H1 (cell line): ENCODE measurements around the gene MED29. TPM values are rescaled to one million over a fixed set of nuclear protein-coding genes. Genes with fewer than 3 reads are reported as not detected.

Experiments used
- CTCF ChIA-PET: fragments of 300-600 bp; sonication (Branson Sonifier 250); formaldehyde crosslinking; loops from one replicate; lab custom pipeline; 2021; ENCODE audit not compliant: partially characterized antibody; lab: Charles Lee
- POLR2A ChIA-PET: fragments of 300-600 bp; sonication (Branson Sonifier 250); formaldehyde crosslinking; loops from one replicate; lab custom pipeline; 2021; ENCODE audit warnings: inconsistent platforms; ENCODE audit not compliant: partially characterized antibody; lab: Charles Lee
- DNase-seq, 2 experiments: peaks; one replicate each; pipeline versions ENCODE4 v3.0.0 to v3.0.0-alpha.2; 2010 to 2022; ENCODE audit warnings: low spot score in 2 of 2, low read depth in 1 of 2, mixed read lengths in 1 of 2
- FAIRE-seq: peaks from 2 replicates; lab custom pipeline; 2011; peaks lifted over from hg19 to GRCh38; lab: Jason Lieb, UNC
- H2AFZ ChIP-seq: 2 replicates; pipeline ENCODE4 v1.8.1; 2012; ENCODE audit warnings: low read length, inconsistent platforms
- H2AK5ac ChIP-seq: 2 replicates; pipeline ENCODE4 v1.6.1; 2013; ENCODE audit warnings: low read depth, low read length
- H2BK120ac ChIP-seq: replicated peaks from 2 replicates; pipeline ENCODE3; 2013; ENCODE audit warnings: low read depth, low read length, inconsistent platforms
- H2BK12ac ChIP-seq: 2 replicates; pipeline ENCODE4 v1.6.1; 2013; ENCODE audit warnings: low read depth, low read length
- H2BK15ac ChIP-seq: 2 replicates; pipeline ENCODE4 v1.6.1; 2013; ENCODE audit warnings: low read length
- H2BK20ac ChIP-seq: 2 replicates; pipeline ENCODE4 v1.6.1; 2013; ENCODE audit warnings: low read length
- H2BK5ac ChIP-seq: 2 replicates; pipeline ENCODE4 v1.6.1; 2013; ENCODE audit warnings: low read depth, low read length
- H3K14ac ChIP-seq: 2 replicates; pipeline ENCODE4 v1.6.1; 2013; ENCODE audit warnings: inconsistent platforms; ENCODE audit not compliant: insufficient read length
- H3K18ac ChIP-seq: 2 replicates; pipeline ENCODE4 v1.6.1; 2013; ENCODE audit warnings: low read length; ENCODE audit errors: extremely low read depth
- H3K23ac ChIP-seq: 2 replicates; pipeline ENCODE4 v1.6.1; 2013; ENCODE audit warnings: inconsistent platforms; ENCODE audit not compliant: insufficient read length
- H3K23me2 ChIP-seq: 2 replicates; pipeline ENCODE4 v1.6.1; 2013; ENCODE audit warnings: low read depth, low read length
- H3K27ac ChIP-seq: 2 replicates; pipeline ENCODE4 v1.6.1; 2011; ENCODE audit warnings: low read depth, low read length, inconsistent platforms
- H3K27me3 ChIP-seq, 4 experiments: replicated peaks in 1 of 4; 1 replicate in 1 of 4; 2 replicates in 3 of 4; pipeline versions ENCODE4 v1.6.1 to v1.8.1; 2011 to 2013; ENCODE audit warnings: low read length in 3 of 4, mild to moderate bottlenecking in 3 of 4, inconsistent platforms in 2 of 4, mixed read lengths in 2 of 4, moderate library complexity in 1 of 4; ENCODE audit not compliant: control insufficient read depth in 3 of 4, insufficient read depth in 3 of 4; ENCODE audit errors: extremely low read depth in 1 of 4
- H3K36me3 ChIP-seq, 4 experiments: 2 replicates each; pipeline versions ENCODE4 v1.6.1 to v1.8.1; 2011 to 2013; ENCODE audit warnings: mild to moderate bottlenecking in 4 of 4, low read length in 3 of 4, moderate library complexity in 2 of 4, control low read depth in 1 of 4, inconsistent platforms in 1 of 4; ENCODE audit not compliant: insufficient read depth in 4 of 4, control insufficient read depth in 2 of 4
- H3K4ac ChIP-seq: replicated peaks from 2 replicates; pipeline ENCODE3; 2013; ENCODE audit warnings: low read length, low read depth, mixed read lengths, inconsistent platforms; ENCODE audit not compliant: insufficient read length
- H3K4me1 ChIP-seq, 4 experiments: replicated peaks in 1 of 4; 1 replicate in 1 of 4; 2 replicates in 3 of 4; pipeline versions ENCODE4 v1.6.1 to v1.8.1; 2011 to 2013; ENCODE audit warnings: low read length in 3 of 4, inconsistent platforms in 2 of 4, mixed read lengths in 1 of 4; ENCODE audit not compliant: insufficient read depth in 4 of 4, control insufficient read depth in 3 of 4
- H3K4me2 ChIP-seq, 2 experiments: 2 replicates each; pipeline versions ENCODE4 v1.6.1 to v1.8.1; 2011 to 2013; ENCODE audit warnings: low read depth in 2 of 2, low read length in 2 of 2, control low read depth in 1 of 2, inconsistent platforms in 1 of 2, mild to moderate bottlenecking in 1 of 2; ENCODE audit not compliant: insufficient read depth in 1 of 2
- H3K4me3 ChIP-seq, 4 experiments: fragments of 200-600, 300-600 bp in 1 of 4; sonication (generic), shearing (Covaris generic), sonication (Bioruptor Twin) in 1 of 4; 2 replicates each; pipeline versions ENCODE4 v1.5.1 to v1.8.1; 2011 to 2016; ENCODE audit warnings: low read length in 4 of 4, low read depth in 3 of 4, control low read depth in 2 of 4, inconsistent platforms in 2 of 4, mild to moderate bottlenecking in 2 of 4, mixed read lengths in 1 of 4, moderate library complexity in 1 of 4; ENCODE audit not compliant: insufficient read depth in 2 of 4; ENCODE audit errors: extremely low read depth in 1 of 4
- H3K56ac ChIP-seq: replicated peaks from 2 replicates; pipeline ENCODE3; 2013; ENCODE audit warnings: low read depth, mild to moderate bottlenecking, mixed read lengths, low read length, inconsistent platforms; ENCODE audit not compliant: insufficient read length
- H3K79me1 ChIP-seq: 2 replicates; pipeline ENCODE4 v1.6.1; 2013; ENCODE audit warnings: low read depth, low read length, control low read depth
- H3K79me2 ChIP-seq, 2 experiments: 2 replicates each; pipeline versions ENCODE4 v1.6.1 to v1.8.1; 2012 to 2013; ENCODE audit warnings: low read length in 2 of 2, mild to moderate bottlenecking in 2 of 2, inconsistent platforms in 1 of 2; ENCODE audit not compliant: insufficient read depth in 2 of 2, control insufficient read depth in 1 of 2
- H3K9ac ChIP-seq, 4 experiments: replicated peaks in 1 of 4; 1 replicate in 1 of 4; 2 replicates in 3 of 4; pipeline versions ENCODE4 v1.6.1 to v1.8.1; 2011 to 2013; ENCODE audit warnings: low read depth in 3 of 4, low read length in 3 of 4, control low read depth in 2 of 4, mild to moderate bottlenecking in 2 of 4, moderate library complexity in 2 of 4, inconsistent platforms in 1 of 4; ENCODE audit errors: extremely low read depth in 1 of 4
- H3K9me3 ChIP-seq, 2 experiments: 2 replicates each; pipeline versions ENCODE4 v1.6.1 to v1.8.1; 2012 to 2013; ENCODE audit warnings: mild to moderate bottlenecking in 2 of 2, moderate library complexity in 2 of 2, control low read depth in 1 of 2, inconsistent platforms in 1 of 2, low read depth in 1 of 2, low read length in 1 of 2, mixed read lengths in 1 of 2; ENCODE audit not compliant: insufficient read depth in 2 of 2
- H4K20me1 ChIP-seq, 2 experiments: replicated peaks in 1 of 2; 2 replicates each; pipeline versions ENCODE3 to v1.8.1; 2011 to 2013; ENCODE audit warnings: inconsistent platforms in 2 of 2, low read length in 2 of 2, mild to moderate bottlenecking in 1 of 2; ENCODE audit not compliant: insufficient read depth in 2 of 2, control insufficient read depth in 1 of 2
- H4K5ac ChIP-seq: 2 replicates; pipeline ENCODE4 v1.6.1; 2013; ENCODE audit warnings: low read length, low read depth, mixed read lengths, inconsistent platforms; ENCODE audit not compliant: insufficient read length
- H4K8ac ChIP-seq: 2 replicates; pipeline ENCODE4 v1.8.0; 2013; ENCODE audit warnings: mild to moderate bottlenecking, moderate library complexity, low read length, inconsistent platforms; ENCODE audit not compliant: insufficient read depth; ENCODE audit errors: extremely low read depth
- H4K91ac ChIP-seq: replicated peaks from 2 replicates; pipeline ENCODE3; 2013; ENCODE audit warnings: low read length, mixed read lengths, inconsistent platforms; ENCODE audit not compliant: insufficient read length
- BCL11A ChIP-seq, 2 experiments: IDR thresholded peaks; one replicate each; pipeline ENCODE4 v1.6.1; 2011; ENCODE audit warnings: low read depth in 2 of 2, low read length in 2 of 2, mild to moderate bottlenecking in 2 of 2
- POLR2AphosphoS5 ChIP-seq: IDR thresholded peaks from 2 replicates; pipeline ENCODE4 v1.6.1; 2011; ENCODE audit warnings: low read depth, low read length
- WGBS, 2 experiments: shearing (Covaris generic) in 1 of 2; methylation state at CpG; one replicate each; pipeline versions ENCODE4 v1.1.6 to v1.1.7; 2013 to 2015; ENCODE audit warnings: low lambda C conversion rate in 2 of 2, mixed read lengths in 2 of 2, inconsistent platforms in 1 of 2, low coverage in 1 of 2, missing lambda C conversion rate in 1 of 2; ENCODE audit not compliant: insufficient replicate concordance in 2 of 2, insufficient coverage in 1 of 2, insufficient read length in 1 of 2; ENCODE audit errors: extremely low coverage in 1 of 2, missing lambda C conversion rate in 1 of 2; 5-methylcytosine and 5-hydroxymethylcytosine counted together
- polyA plus RNA-seq, 7 experiments: library from polyadenylated mRNA; depleted of rRNA in 3 of 7; stranded (reverse) in 5 of 7; unstranded in 2 of 7; fragments of >200 nt in 5 of 7; fragments of 200-250 nt in 2 of 7; gene quantifications; 1 replicate in 5 of 7; 2 replicates in 1 of 7; 4 replicates in 1 of 7; pipeline versions ENCODE4 v1.2.1 to v1.2.3, GENCODE V29; 2011 to 2013; ENCODE audit warnings: missing spikeins in 2 of 7, mixed read lengths in 2 of 7
- total RNA-seq: library from RNA; stranded (reverse); fragmentation: NEBNext Ultra II Directional; extraction: Animal tissue kit (Norgen Biotek cat#: 25700); gene quantifications from 2 replicates; pipeline ENCODE4 v1.2.1, GENCODE V29; 2021

MED29 gene
- total and polyA plus RNA-seq, 2 of the 8 experiments (the other 6 are each of a cell fraction or from before 2014, with no cell fraction given): 31.1 to 52.5 TPM

DNA sequence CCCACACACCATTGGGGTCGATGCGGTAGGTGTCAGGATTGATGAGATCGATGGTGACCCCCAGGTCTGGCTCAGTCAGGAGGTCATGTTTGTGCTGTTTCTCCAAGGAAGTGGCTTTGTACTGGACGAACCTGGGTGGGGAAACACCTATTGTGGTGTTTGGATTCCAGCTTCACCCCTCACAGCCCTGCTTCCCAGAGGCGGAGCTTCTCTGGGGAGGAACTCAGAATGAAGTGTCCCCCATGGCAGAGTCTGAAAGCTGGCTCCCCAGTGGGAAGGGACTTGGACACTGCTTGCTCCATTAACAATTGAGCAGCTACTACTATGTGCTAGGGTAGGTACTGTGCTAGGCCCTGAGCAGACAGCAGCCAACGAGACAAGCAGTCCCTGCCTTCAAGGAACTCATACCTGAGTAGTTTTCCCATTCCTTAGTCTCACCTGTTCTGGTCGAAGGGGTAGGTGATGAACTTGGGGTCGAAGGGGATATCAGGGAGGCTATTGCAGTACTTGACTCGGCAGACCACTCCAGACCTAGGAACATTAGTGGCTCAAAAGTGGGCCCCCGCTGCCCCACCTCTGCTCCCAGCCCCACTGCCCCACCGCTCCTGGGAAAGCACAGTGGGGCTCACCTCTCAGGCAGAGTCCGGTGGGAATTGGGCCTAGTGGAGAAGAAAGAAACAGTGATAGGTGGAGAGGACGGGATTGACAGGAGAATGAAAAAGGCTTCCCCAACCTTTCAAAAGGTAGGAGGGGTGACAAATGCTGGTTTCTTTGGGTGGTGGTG, 1.4 kb upstream of the MED29 start:
- POLR2A ChIA-PET: interaction anchor here (1.0 to 12.2 kb wide), 18 partner anchors 8 to 113 kb away, joined by 3 to 234 read pairs (median 11); partner anchors contain the start of genes PLEKHG2, RPS16 and ZFP36
- H2BK15ac ChIP-seq: no peak overlapping the region

More for the DNA sequence above, 1.4 kb upstream of the MED29 start:
- Histone ChIP-seq H4K91ac (no peak overlapping the region), H3K79me1 (peaks cover 5% of the 10 kb centered on the region), H3K23me2 (peaks cover 2% of the 10 kb centered on the region; the same call in 1 of the 2 replicates), H3K9me3 (no peaks in the 10 kb centered on the region), H3K14ac (no peak overlapping the region), H2BK20ac (no peak overlapping the region), H4K20me1 (peaks cover 0 to 7% of the 10 kb centered on the region in 2 experiments), H3K79me2 (peaks cover 0 to 14% of the 10 kb centered on the region in 2 experiments; a peak in 2 of 4 replicates), H3K4me3 (peak overlapping the region; percentile 85 to 97 (median 94)), H3K27me3 (no peaks in the 10 kb centered on the region), H3K36me3 (peaks cover 5 to 39% (median 19%) of the 10 kb centered on the region in 4 experiments; a peak in 6 of 8 replicates), H4K8ac (no peak overlapping the region), H2BK5ac (no peak overlapping the region), H3K56ac (no peak overlapping the region), H3K4ac (no peak overlapping the region)
- WGBS, 2 experiments: 79% methylated on average over 11 of the region's 13 CpGs; no CpG with 5 or more reads in 1 of the 2 experiments
- CTCF ChIA-PET: interaction anchor here (0.6 to 3.7 kb wide), 4 partner anchors 8 to 37 kb away, joined by 3 to 13 read pairs (median 4); partner anchors contain the start of gene PLEKHG2
- TF ChIP-seq BCL11A (IDR thresholded peaks at IDR 0.05; ENCODE audit: low read depth in 2 of 2, low read length in 2 of 2) (no peak), POLR2AphosphoS5 (0 out of 2 replicates have a peak, but pooled peaks have one; percentile 39)
- TF ChIP-seq, all 59 proteins: peak for 1
- Histone ChIP-seq H2BK120ac (no peak overlapping the region), H3K23ac (no peak overlapping the region), H3K27ac (peak overlapping the region; percentile 99), H3K4me1 (peaks cover 2 to 15% (median 7%) of the 10 kb centered on the region in 4 experiments), H4K5ac (no peak overlapping the region), H3K18ac (no peak overlapping the region), H2AK5ac (no peak overlapping the region), H2BK12ac (no peak overlapping the region), H3K4me2 (peak overlapping the region; percentile 69 to 76), H2AFZ (no peak overlapping the region), H3K9ac (peak overlapping the region in 3 of 4 experiments; percentile 83 to 99 (median 98); a peak in 6 of 7 replicates)
- no peak for FAIRE-seq
- no peak for DNase-seq
